DOHH2 (cell line): ENCODE results near the gene SOX9.

Experiments
- EZH2phosphoT487 ChIP-seq: fragments of 200-600 bp; sonication (generic); IDR thresholded peaks from 2 replicates; pipeline ENCODE4 v1.6.1; 2017; ENCODE audit warnings: borderline replicate concordance, mild to moderate bottlenecking, antibody characterized with exemption, low read length, moderate library complexity, mixed read lengths
- TF ChIP-seq, protein P1 (sequence below): fragments of 200-600 bp; sonication (generic); IDR thresholded peaks from one replicate; pipeline ENCODE4 v1.5.1; 2014; ENCODE audit warnings: antibody characterized with exemption, mild to moderate bottlenecking, low read depth, low read length; ENCODE audit not compliant: poor library complexity, severe bottlenecking

DNA sequence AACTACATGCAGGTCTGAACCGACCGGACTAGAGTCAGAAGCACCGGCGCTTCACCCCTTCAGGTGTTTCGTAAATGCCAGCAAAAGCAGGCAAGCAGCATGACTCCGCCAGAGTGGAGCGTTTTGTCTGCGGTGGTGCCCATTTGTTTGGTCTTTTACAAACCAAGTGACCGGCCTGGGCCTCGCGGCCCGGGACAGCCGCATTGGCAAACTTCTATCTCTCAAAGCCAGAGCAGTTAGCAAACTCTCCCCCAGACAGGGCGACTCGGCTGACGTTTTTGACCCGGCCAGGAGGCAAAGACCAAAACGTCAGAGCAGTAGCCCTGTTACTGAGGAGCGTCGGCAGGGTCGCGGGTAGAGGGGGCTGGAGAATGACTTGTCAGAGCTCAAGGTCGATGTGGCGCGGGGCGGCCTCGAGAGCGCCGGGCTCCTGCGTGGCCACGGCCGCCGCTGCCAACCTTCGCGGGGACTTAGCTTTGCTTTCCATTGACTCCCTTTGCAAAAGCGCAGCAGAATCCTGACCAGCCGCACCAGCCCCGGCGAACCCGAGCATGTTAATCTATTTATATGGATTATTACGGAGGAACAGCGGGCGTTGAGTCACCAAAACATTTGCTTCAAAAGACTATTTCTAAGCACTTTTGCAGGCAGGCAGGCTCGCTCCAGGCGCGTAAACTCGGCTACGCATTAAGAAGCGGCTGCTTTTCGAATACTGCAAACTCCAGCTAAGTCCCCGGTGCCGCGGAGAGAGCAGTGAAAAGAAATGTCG lies 763 bp upstream of the SOX9 start:
- TF ChIP-seq, protein P1, sequence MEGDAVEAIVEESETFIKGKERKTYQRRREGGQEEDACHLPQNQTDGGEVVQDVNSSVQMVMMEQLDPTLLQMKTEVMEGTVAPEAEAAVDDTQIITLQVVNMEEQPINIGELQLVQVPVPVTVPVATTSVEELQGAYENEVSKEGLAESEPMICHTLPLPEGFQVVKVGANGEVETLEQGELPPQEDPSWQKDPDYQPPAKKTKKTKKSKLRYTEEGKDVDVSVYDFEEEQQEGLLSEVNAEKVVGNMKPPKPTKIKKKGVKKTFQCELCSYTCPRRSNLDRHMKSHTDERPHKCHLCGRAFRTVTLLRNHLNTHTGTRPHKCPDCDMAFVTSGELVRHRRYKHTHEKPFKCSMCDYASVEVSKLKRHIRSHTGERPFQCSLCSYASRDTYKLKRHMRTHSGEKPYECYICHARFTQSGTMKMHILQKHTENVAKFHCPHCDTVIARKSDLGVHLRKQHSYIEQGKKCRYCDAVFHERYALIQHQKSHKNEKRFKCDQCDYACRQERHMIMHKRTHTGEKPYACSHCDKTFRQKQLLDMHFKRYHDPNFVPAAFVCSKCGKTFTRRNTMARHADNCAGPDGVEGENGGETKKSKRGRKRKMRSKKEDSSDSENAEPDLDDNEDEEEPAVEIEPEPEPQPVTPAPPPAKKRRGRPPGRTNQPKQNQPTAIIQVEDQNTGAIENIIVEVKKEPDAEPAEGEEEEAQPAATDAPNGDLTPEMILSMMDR = no peak
- TF ChIP-seq EZH2phosphoT487 = no peak
